ENCODE results near the gene SUSD6.

The SUSD6 gene

GRCh38 chr14:69572030-69572840 is 39.2 kb upstream of the SUSD6 start:
- peak; percentile 66 for DNase-seq (ENCODE audit: low read depth)
- H3K4me3 ChIP-seq (ENCODE audit: low read length) = peak overlapping the region; percentile 7
- TF ChIP-seq, protein P1, sequence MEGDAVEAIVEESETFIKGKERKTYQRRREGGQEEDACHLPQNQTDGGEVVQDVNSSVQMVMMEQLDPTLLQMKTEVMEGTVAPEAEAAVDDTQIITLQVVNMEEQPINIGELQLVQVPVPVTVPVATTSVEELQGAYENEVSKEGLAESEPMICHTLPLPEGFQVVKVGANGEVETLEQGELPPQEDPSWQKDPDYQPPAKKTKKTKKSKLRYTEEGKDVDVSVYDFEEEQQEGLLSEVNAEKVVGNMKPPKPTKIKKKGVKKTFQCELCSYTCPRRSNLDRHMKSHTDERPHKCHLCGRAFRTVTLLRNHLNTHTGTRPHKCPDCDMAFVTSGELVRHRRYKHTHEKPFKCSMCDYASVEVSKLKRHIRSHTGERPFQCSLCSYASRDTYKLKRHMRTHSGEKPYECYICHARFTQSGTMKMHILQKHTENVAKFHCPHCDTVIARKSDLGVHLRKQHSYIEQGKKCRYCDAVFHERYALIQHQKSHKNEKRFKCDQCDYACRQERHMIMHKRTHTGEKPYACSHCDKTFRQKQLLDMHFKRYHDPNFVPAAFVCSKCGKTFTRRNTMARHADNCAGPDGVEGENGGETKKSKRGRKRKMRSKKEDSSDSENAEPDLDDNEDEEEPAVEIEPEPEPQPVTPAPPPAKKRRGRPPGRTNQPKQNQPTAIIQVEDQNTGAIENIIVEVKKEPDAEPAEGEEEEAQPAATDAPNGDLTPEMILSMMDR (IDR thresholded peaks at IDR 0.05; ENCODE audit: insufficient read depth, low read depth, low read length, missing control alignments) = no peak

GRCh38 chr14:69572841-69573135 is 38.6 kb upstream of the SUSD6 start:
- H3K4me3 ChIP-seq (ENCODE audit: low read length) = no peak overlapping the region
- TF ChIP-seq, protein P1 (IDR thresholded peaks at IDR 0.05; ENCODE audit: insufficient read depth, low read depth, low read length, missing control alignments) = no peak
- DNase-seq (ENCODE audit: low read depth) = peak; percentile 8

DNA sequence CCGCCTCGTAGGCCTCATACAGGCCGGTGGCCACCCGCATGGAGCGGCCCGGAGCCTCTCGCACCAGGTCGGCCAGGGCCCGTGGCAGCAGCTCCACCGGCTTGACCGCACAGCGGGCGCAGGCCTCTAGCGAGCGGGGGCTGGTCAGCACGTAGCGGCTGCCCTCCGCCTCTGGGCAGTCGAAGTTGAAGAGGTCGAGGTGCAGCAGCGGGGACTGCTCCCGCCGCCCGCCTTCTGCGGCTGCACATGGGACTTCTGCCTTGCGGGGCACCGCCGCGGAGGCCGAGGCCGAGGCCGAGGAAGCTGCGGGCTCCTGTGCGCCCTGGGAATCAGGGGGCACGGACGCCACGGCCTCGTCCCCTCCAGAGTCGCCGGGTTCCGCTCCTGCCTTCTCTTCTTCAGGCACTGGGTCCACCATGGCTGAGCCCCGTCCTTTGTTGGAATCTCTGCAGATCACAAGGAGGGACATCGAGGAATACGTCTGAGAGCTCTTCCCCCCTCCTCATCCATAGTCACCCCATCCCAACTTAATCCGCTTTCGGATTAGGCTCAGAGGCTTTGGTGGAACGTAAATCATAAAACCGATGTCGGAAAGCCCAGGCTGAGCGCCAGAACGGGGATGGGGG is 38.1 kb upstream of the SUSD6 start:
- no peak overlapping the region for H3K4me3 ChIP-seq (ENCODE audit: low read length)
- TF ChIP-seq, protein P1 (IDR thresholded peaks at IDR 0.05; ENCODE audit: insufficient read depth, low read depth, low read length, missing control alignments) = no peak
- DNase-seq (ENCODE audit: low read depth) = no peak

DNA sequence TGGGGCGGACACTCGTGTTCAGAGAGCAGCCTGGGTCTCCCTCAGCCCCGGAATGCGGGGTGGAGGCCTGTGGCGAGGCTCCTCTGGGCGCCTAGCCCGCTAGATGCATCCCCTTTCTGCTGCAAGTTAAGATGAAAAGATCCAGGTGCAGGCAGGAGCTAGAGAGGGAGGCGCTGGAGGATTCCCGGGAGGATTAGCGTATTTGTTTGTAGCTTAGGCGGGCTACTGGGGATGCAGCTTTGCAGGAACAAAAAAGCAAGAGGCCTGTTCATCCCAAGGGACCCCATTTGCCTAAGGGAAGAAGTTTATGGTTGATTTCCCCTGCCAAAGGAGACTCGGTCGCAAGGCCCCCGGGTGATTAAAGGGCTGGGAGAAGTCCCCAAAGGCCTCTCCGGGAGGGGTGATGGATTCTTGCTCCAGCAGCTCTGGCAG is 37.5 kb upstream of the SUSD6 start:
- no peak overlapping the region for H3K4me3 ChIP-seq (ENCODE audit: low read length)
- TF ChIP-seq, protein P1 (IDR thresholded peaks at IDR 0.05; ENCODE audit: insufficient read depth, low read depth, low read length, missing control alignments) = no peak
- DNase-seq (ENCODE audit: low read depth) = no peak

- DNase-seq (ENCODE audit: low read depth) = peak; percentile 76
- TF ChIP-seq, protein P1 (IDR thresholded peaks at IDR 0.05; ENCODE audit: insufficient read depth, low read depth, low read length, missing control alignments) = peak; percentile 98
- no peak within 1 kb of the TSS for H3K4me3 ChIP-seq (ENCODE audit: low read length)
Observed at GRCh38 chr14:69574263-69574953, 37.0 kb upstream of the SUSD6 start, which contains the start of gene CCDC177. Gene CCDC177, minus strand, starts transcription at chr14:69574871. Its CDS starts 1,249 bp downstream, at chr14:69573622.

DNA sequence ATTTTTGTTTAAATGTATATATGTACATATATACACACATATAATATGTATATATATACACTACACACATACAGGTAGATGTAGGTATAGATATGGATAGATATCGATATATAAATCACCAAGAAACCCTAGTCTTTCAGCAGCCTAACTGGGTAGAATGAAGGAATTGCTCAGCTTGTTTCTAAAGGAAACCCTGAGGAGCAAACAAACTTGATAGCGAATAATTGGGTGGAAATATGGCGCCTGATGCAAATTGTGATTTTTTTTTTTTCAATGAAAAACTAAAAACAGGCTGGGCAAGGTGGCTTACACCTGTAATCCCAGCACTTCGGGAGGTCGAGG is 36.5 kb upstream of the SUSD6 start:
- H3K4me3 ChIP-seq (ENCODE audit: low read length) = no peak overlapping the region
- DNase-seq (ENCODE audit: low read depth) = no peak
- TF ChIP-seq, protein P1 (IDR thresholded peaks at IDR 0.05; ENCODE audit: insufficient read depth, low read depth, low read length, missing control alignments) = no peak
